Stimulated activated naive CD8-positive, alpha-beta T cell treated with anti-CD3 and anti-CD28 coated beads, Interleukin-15, Interleukin-2, amounts not matched to agents 100 U/mL and 50 U/mL, for 24 hours (primary cell): ENCODE measurements around the gene RNF215.

Experiments used
- ATAC-seq: fragments of 150-1000 bp; cut with Tn5 transposase; one replicate; pipeline ENCODE4 v1.10.0; 2021
- DNase-seq: peaks from one replicate; pipeline ENCODE4 v3.0.0; 2021

RNF215 gene

DNA sequence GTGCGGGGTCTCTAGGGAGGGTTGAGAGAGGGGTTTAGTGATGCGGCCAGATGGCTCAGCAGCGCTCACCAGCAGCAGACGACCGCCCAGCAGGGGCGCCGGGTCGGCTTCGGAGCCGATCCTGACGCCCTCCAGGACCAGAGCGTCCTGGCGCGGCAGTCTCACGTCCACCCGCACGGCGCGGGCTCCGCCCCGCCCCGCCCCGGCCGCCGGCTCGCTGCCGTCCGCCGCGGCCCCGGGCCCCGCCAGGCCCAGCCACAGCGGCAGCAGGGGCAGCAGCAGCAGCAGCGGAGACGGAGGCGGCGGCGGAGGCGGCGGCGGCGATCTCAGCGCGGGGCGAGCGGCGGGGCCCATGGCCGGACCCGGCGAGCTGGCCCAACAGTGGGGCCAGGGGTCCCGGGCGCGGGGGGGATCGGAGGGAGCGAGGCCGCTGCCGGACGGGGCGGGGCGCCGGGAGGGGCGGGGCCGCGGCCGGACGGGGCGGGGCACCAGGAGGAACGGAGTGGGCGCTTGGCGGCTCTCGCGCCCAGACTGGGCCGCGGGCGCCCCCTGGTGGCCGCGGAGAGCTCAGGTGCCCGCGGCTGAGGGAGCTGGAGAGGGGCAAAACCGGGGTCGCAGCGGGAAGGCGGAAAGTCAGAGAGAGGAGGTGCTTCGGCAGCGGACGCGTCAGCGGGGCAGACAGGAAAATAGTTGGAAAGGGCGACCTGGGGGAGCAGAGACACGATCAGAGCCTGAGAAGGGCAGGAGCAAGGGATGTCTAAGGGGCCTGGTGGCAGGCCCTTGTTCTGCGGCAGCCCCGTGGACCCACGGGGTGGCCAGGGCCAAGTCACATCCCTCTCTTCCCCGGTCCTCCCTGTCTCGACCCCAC is at the start of gene RNF215:
Gene RNF215 (minus strand): TSS at position 452 of the 868 bp plus-strand sequence. CDS start 98 bp downstream, at position 354.
- ATAC-seq (peak; percentile 81), DNase-seq (peak; percentile 87)

DNA sequence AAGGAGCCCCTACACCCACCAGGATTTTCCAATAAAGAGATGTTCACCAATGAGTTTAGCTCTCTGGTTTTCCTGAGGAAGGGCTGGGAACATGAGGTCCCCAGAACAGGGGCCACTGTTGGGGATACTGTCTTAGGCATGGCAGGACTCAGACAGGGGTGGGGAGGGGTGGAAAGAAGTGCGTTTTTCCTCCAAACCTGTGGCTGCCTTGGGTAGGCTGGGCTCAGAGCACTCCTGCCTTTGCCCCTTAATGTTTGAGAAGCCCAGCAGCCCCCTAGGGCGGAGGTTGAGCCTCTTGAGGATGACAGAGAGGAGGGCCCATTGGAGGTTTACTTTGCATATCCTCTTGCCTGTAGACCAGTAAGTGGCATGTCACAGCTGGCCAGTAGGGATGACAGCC is 49.0 kb upstream of the RNF215 start:
- ATAC-seq, result no peak
- no peak for DNase-seq

DNA sequence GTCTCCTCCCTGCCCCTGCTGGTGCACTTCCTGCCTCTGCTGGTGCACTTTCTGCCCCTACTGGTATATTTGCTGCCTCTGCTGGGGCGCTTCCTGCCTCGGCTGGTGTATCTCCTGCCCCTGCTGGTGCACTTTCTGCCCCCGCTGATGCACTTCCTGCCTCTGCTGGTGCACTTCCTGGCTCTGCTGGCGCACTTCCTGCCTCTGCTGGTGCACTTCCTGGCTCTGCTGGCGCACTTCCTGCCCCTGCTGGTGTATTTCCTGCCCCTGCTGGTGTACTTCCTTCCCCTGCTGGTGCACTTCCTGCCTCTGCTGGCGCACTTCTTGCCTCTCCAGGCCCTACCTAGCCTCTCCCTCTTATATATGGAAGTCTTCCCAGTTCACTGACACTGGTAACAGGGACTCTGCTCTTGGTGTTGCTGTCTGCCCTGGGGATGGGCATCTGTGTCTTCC is 48.5 kb upstream of the RNF215 start:
- peak; percentile 76 for DNase-seq
- ATAC-seq, result peak; percentile 75

DNA sequence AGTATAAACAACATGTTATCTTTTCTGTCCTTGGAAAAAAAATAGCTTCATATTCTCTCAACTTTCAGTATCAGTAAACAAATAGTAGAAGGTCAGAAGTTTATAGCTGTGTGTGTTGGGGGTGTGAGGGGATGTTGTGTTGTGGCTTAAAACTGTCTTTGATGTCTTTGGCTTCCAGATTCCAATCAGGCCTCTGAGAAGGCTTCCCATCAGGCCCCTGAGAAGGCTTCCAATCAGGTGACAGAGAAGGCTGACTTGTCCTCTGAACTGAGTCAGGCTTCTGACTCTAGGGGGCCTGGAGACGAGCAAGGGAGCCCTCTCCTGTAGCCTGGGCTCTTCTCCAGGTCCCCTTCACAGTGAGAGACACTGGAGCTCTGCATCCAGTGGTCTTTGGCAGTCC is 47.6 kb upstream of the RNF215 start:
- ATAC-seq (peak; percentile 25), DNase-seq (no peak)

DNA sequence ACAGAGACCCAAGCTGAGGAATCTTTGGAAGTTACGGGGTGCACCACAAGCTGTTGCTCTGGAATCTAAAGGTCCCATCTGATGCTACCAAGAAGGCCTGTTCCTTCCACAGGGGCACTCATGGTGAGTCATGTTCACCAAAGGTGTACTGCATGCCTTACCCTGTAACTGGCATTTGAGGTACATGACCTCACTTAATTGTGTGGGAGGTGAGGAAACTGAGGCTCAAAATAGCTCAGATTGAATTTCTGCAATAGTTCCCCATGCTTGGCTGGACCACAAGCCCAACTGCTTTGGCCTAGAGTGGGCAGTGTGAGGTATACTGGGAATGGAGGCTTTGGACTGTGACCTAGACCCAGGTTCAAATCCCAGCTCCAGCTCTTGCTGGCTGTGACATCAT is 46.6 kb upstream of the RNF215 start:
- DNase-seq (peak; percentile 27), ATAC-seq (peak; percentile 67)

DNA sequence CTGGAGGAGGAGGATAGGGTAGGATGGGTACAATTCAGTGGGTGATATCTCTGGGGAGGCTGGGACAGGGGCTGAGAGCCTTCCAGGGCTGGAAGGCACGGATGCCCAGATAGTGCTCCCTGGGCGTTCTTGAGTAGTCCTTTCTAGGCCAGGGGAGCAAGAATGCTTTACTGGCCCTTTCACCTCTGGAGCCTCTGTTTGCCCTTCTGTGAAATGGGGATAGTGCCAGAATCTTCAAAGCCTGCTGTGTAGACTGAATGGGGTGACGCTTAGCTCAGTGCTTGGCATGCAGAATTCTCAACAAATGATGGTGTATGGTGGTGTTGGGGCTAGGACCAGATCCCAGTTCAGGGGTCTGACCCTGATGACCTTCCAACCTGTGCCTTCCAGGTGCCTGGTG is 46.0 kb upstream of the RNF215 start:
- ATAC-seq, result no peak

DNA sequence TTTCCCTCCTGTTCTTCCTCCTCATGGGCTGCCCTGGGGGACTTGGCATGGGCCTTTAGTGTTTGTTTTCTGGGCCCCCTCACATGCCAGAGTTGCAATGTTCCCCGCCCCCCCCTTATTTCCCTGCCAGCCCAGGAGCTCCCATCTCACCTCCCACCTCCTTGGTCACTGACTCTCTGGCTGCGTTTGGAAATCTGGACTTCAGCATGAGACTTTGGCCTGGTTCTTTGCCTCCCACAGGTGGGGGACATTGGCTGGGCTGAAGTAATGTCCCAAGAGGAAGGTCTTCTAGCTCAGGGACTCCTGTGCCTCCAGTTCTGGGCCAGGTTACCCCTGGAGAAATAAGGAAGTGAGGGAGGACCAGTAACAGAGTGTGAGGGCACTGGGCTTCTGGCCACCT is 45.3 kb upstream of the RNF215 start:
- ATAC-seq, result no peak
- no peak for DNase-seq

More for the DNA sequence above, 46.0 kb upstream of the RNF215 start:
- no peak for DNase-seq

DNA sequence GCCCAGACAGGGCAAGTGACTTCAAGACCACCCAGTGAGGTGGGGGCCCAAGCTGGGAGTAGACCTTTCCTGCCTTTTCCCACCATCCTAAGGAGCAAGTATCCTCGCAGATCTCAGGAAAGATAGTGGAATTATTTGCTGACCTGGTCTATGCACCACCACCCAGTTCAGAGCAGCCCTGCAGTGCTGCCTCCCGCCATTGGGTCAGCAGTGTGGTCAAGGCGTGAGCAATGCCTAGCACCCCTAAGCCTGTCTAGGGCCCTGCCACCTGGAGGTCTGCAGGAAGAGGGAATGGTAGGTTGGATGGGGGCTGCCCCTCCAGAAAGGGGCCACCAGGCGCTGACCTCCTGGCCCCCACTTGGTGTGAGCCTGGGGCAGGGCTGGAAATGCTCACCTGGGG is 44.9 kb upstream of the RNF215 start:
- DNase-seq (no peak), ATAC-seq (no peak)

DNA sequence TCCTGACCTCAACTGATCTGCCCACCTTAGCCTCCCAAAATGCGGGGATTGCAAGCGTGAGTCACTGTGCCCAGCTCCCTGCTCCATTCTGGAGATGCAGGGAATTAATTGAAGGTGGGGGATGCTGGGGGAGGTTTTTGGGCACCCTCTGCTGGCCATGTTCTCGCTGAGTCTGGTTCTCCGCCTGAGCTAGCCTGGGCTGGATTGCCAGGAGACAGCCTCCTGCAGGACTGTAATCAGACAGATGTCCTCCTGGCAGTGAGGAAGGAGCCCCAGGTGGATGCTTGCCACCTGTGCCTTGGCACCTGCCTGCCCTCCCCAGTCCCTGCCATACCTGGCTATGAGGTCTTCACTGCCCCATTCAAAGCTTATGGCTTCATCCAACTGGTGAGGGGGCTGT is 43.7 kb upstream of the RNF215 start:
- no peak for ATAC-seq
- DNase-seq, result no peak

DNA sequence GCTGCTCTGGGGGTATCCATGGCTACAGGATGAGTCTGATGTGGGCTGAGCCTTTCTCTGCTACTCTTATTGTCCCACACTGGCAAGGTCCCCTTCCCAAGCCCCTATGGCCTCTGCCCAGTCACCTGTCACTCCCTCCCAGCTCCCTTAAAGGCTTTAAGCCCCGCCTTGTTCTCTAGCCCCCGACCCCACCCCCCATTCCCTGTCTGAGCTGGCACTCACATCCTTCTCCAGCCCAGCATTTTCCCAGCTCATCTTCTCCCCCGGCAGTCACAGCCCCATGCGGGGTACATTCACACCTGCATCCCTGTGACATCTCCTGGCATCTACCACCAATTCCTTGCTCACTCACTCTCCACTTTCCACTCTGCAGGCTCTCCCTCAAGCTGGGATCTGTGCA is 42.7 kb upstream of the RNF215 start:
- no peak for DNase-seq
- no peak for ATAC-seq

DNA sequence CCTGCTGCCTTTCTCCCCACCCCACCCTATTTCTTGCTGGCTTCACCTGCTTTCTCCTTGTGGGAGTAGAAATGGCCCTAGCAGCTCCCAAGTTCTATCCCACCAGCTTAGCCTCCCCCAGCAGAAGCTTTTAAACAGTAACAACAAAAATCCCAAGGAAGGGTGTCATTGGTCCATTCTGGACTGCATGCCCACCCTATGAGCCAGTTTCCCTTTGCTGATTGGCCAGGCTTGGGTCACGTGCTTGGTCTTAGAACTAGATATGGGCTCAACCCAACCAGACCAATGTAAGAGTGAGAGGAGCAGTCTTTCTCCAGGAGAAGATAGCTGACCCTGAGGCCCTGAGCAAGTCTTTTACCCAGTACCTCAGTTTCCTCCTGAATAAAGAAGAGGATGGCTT is 40.7 kb upstream of the RNF215 start:
- ATAC-seq (no peak), DNase-seq (no peak)

DNA sequence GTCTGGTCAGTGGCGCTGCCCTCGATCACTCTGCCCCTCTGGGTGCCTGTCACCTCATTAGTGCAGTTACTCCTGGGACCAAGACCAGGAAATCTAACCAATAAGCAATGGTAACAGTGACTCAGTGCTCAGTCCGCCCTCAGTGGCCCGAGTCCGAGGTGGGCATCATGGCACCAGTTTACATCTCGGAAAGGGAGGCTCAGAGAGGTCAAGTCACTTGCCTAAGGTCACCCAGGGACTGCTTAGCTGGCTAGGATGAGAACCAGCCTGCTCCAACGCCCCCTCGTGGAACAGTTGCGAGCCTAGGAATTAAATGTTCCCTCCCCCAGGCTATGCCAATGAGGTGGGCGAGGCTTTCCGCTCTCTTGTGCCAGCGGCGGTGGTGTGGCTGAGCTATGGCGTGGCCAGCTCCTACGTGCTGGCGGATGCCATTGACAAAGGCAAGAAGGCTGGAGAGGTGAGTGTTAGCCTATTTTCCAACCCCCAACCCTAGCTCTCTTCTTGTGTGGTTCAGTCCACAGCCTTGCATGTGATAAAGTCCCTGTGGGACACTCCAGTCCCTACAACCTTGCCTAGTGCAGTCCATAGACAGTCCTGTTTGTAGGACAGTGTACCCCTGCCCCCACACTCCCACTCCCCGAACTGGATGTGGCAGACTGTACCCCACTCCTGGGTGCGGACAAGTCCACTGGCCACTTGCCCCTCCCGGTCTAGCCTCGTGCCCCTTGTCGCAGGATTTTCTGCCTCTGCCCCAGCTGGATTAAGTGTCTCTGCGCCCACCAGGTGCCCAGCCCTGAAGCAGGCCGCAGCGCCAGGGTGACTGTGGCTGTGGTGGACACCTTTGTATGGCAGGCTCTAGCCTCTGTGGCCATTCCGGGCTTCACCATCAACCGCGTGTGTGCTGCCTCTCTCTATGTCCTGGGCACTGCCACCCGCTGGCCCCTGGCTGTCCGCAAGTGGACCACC is 39.5 kb upstream of the RNF215 start:
- DNase-seq (peak; percentile 94), ATAC-seq (peak; percentile 42)

DNA sequence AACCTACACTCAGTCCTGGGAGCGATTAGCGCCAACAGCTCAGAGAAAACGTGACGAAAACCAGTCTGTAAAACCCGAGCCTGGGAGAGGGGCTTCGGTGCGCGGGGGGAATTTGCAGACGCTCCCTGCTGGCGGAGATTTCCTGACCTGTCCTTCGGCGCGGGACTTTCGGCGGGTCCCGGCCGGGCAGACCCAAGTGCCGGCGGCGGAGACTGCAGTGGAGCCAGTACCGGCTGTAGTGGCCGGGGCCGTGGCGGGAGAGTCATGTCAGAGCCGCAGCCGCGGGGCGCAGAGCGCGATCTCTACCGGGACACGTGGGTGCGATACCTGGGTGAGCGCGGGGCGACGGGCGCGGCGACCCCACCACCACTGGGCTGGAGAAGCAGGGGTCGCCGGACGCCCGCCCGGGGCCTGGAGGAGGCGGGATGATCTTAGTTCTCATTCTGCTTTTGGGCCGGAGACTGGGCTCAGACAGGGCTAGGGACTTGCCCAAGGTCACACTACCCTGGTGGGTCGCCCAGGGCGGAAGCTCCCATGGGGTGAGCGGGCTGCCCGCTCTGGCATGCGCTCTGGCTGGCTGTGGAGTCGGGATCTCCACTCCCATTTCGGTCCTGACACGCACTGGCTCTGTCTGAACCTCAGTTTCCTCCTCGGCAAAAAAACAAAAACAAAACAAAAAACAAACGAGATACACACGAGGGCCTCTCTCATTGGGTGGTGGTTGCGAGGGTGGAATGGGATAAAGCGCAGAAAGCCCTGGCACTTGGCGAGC is 38.6 kb upstream of the RNF215 start, which contains the start of gene MTFP1:
Gene MTFP1 (plus strand): TSS at position 153 of the 772 bp plus-strand sequence. CDS start 112 bp downstream, at position 265.
- peak; percentile 7 for ATAC-seq

DNA sequence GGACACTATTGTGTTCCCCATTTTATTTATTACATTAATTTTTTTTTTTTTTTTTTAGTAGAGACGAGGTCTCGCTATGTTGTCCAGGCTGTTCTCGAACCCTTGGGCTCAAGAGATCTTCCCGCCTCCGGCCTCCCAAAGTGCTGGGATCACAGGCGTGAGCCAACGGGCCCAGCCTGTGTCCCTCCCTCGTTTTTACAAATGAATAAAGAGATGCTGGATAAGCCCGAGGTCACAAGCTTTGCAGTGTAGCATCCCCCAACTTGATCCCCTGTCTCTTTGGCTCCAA is 38.1 kb upstream of the RNF215 start:
- ATAC-seq (no peak), DNase-seq (no peak)

More for the DNA sequence above, 38.6 kb upstream of the RNF215 start, which contains the start of gene MTFP1:
- peak; percentile 66 for DNase-seq

DNA sequence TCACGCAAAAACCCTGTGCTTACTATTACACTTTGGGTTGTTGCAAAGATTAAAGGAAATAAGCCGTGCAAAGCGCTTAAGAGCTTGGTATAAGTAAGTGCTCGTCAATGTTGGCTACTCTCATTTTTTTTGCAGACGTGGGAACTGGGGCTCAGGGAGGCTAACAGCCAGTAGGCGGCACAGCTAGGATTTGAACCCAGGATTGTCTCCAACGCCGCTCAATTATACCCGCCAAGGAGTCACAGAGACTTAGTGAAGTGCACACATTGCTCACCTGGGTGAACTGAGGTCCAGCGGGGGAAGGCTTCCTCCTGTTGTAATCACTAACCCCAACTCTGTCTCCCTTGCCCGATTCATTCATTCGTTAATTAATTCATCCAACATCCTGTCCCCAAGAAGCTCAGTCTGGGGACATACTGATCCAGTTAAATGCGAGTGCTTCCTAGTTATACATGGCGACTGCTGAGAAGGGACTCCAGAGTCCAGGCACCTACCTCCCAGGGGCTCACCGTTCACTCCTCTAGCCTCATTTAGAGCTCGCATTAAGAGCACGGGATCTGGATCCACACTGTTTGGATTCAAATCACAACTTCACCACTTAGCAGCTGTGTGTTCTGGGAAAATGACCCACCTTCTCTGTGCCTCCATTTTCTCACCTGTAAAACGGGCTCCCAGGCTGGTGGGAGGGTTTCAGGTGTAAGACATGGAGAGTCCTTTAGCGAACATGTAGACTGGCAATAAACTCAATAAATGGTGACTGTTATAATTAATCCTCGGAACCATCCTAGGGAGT is 37.5 kb upstream of the RNF215 start:
- ATAC-seq (no peak), DNase-seq (peak; percentile 42)

DNA sequence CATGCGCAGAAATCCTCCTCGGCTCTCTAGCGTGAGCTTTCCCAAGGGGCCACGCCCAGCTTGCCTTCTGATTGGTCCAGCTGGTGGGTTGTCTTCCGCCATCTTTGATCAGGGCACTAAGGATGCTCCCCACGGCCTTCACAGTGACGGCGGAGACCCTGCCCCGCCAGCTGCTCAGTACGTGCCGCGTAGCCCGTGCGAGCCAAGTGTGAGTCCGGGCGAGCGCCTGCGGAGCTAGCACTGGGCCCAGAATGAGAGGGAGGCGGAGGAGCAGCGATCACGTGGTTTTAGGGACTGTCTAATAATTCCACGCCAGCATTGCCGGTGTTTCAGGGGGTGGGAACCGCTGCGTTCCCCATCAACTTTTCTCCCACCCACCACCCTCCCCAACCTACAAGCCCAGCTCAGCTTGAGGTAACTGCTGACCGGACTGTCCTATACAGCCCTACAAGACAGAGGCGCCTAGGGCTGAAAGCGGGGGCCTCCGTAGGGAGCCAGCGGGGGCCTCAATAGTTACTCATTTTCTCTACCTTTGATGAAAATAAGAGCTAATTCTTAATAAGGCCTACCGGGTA is 36.8 kb upstream of the RNF215 start:
- DNase-seq, result peak; percentile 98
- peak; percentile 87 for ATAC-seq

DNA sequence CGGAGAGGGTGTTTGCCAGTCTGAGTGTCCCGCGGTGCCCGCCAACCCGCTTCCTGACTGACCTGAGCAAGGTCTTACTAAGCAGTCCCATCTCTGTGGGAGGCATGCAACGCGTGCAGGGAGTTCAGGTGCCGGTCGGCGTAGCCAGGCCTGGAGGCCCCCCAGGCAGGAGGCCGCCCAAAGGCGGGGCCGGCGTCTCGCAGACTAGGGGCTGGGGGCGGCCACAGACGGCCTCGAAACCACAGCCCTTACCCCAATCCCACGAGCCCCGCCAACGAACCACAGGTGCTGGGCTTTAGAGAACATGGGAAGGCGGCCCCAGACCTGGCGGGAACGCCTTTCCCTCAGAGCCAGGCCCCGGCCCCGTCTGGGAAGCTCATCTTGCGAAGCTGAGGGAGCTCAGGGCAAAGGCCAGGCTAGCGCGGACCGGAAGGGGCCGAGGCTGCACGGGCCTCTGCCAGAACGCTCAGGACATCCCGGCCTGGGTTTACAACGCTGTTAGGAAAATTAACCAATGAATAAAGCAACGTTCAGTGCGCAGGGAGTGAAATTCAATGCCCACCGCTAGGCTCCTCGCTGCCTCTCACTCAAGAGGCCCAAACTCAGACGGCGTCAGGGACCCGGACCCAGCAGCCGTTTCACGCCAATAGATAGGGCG is 36.2 kb upstream of the RNF215 start:
- peak; percentile 77 for DNase-seq
- ATAC-seq, result peak; percentile 12

DNA sequence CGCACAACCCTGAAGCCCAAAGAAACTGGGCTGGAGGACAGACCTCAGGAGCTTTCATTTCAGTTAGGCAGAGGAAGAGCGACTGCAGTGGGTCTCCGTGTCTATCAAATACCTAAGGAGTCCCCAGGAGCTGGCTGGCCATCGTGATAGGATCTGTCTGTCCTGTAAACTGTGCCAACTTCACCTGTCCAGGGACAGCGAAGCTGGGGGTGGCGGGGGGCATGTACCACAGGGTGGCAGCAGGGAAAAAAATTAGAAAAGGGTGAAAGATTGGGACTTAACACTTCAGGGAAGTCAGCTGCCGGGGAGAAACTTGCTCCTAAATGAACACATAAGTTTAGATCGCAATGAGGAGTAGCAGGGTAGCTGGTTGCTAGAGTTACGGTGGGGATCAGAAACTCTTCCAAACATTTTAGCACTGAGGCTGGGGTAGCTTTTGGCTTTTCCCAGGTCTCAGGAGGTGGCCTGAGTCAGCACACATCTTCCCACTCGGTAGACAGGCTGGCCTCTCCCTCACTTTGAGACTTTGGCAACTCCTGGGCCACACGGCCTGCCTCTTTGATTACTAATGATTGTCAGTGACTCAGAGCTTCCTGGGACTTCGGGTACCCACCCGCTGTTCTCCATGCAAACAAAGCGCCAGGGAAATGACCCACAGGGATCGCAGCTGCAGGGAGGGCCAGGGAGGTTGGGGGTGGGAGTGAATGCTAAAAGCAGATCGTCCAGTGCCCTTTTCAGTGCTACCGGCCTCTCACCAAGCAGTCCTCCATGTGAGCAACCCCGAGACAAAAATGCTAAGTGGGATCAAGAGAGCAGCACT is 35.5 kb upstream of the RNF215 start:
- no peak for ATAC-seq
- peak; percentile 57 for DNase-seq
